CD14-positive monocyte (primary cell): ENCODE measurements around the gene RCOR1. TPM values are rescaled to one million over a fixed set of nuclear protein-coding genes. Genes with fewer than 3 reads are reported as not detected.

Source experiments
- DNase-seq, 3 donors: peaks; one replicate each; pipeline ENCODE4 v3.0.0-alpha.2; 2011 to 2022
- H2AFZ ChIP-seq: 2 replicates; pipeline ENCODE4 v1.6.0; 2012; ENCODE audit warnings: mild to moderate bottlenecking, low read depth, low read length, inconsistent platforms; ENCODE audit not compliant: insufficient read depth, poor library complexity, severe bottlenecking
- H3K27ac ChIP-seq, 2 donors: 1 replicate in 1 of 2; 2 replicates in 1 of 2; pipeline ENCODE4 v1.5.1; 2012 to 2013; ENCODE audit warnings: low read length in 2 of 2, control low read depth in 1 of 2, inconsistent platforms in 1 of 2, low read depth in 1 of 2, mild to moderate bottlenecking in 1 of 2
- H3K27me3 ChIP-seq, 2 donors: one replicate each; pipeline versions ENCODE4 v1.6.0 to v1.6.1; 2011 to 2013; ENCODE audit warnings: low read length in 2 of 2; ENCODE audit not compliant: control insufficient read depth in 2 of 2, insufficient read depth in 2 of 2
- H3K36me3 ChIP-seq, 2 donors: replicated peaks in 1 of 2; 1 replicate in 1 of 2; 2 replicates in 1 of 2; pipeline versions ENCODE4 v1.5.1 to v1.6.1; 2012 to 2013; ENCODE audit warnings: low read length in 2 of 2, control low read depth in 1 of 2, inconsistent platforms in 1 of 2, mild to moderate bottlenecking in 1 of 2; ENCODE audit not compliant: insufficient read depth in 2 of 2, control insufficient read depth in 1 of 2
- H3K4me1 ChIP-seq, 2 donors: 1 replicate in 1 of 2; 2 replicates in 1 of 2; pipeline versions ENCODE4 v1.5.1 to v1.6.1; 2012 to 2013; ENCODE audit warnings: low read length in 2 of 2, control low read depth in 1 of 2, inconsistent platforms in 1 of 2, mild to moderate bottlenecking in 1 of 2, moderate library complexity in 1 of 2; ENCODE audit not compliant: insufficient read depth in 2 of 2, control insufficient read depth in 1 of 2
- H3K4me2 ChIP-seq: replicated peaks from 2 replicates; pipeline ENCODE3; 2012; ENCODE audit warnings: low read length, moderate library complexity, mild to moderate bottlenecking; ENCODE audit not compliant: poor library complexity, severe bottlenecking; ENCODE audit errors: extremely low read depth
- H3K4me3 ChIP-seq, 3 experiments: fragments of 200-600 bp in 1 of 3; sonication (generic) in 1 of 3; replicated peaks in 1 of 3; 1 replicate in 2 of 3; 2 replicates in 1 of 3; pipeline ENCODE4 v1.5.1; 2011 to 2013; ENCODE audit warnings: low read length in 3 of 3, mild to moderate bottlenecking in 3 of 3, control low read depth in 2 of 3, low read depth in 2 of 3, inconsistent platforms in 1 of 3, moderate library complexity in 1 of 3
- H3K79me2 ChIP-seq: 2 replicates; pipeline ENCODE4 v1.6.0; 2012; ENCODE audit warnings: mild to moderate bottlenecking, control low read depth, inconsistent platforms, low read length, moderate library complexity; ENCODE audit not compliant: insufficient read depth
- H3K9ac ChIP-seq: 2 replicates; pipeline ENCODE4 v1.6.0; 2017; ENCODE audit warnings: low read length, mild to moderate bottlenecking; ENCODE audit not compliant: insufficient read depth, poor library complexity, severe bottlenecking
- H3K9me3 ChIP-seq, 2 donors: replicated peaks in 1 of 2; 1 replicate in 1 of 2; 2 replicates in 1 of 2; pipeline versions ENCODE4 v1.5.1 to v1.6.1; 2012 to 2013; ENCODE audit warnings: low read length in 2 of 2, control low read depth in 1 of 2; ENCODE audit not compliant: control insufficient read depth in 1 of 2, insufficient read depth in 1 of 2
- H4K20me1 ChIP-seq: 2 replicates; pipeline ENCODE4 v1.6.0; 2012; ENCODE audit warnings: mild to moderate bottlenecking, low read length, control low read depth, moderate library complexity; ENCODE audit not compliant: insufficient read depth
- H3K27ac Mint-ChIP-seq, 7 donors: one replicate each; pipeline ENCODE4 v1.8.0; 2020; ENCODE audit warnings: mild to moderate bottlenecking in 7 of 7, mixed read lengths in 7 of 7, moderate library complexity in 6 of 7, inconsistent platforms in 2 of 7
- H3K27me3 Mint-ChIP-seq, 3 donors: one replicate each; pipeline ENCODE4 v1.8.0; 2021 to 2022; ENCODE audit warnings: low read depth in 3 of 3, mild to moderate bottlenecking in 3 of 3, mixed read lengths in 3 of 3, moderate library complexity in 3 of 3, inconsistent platforms in 1 of 3
- H3K36me3 Mint-ChIP-seq, 2 donors: one replicate each; pipeline ENCODE4 v1.8.0; 2020; ENCODE audit warnings: mixed read lengths in 2 of 2, inconsistent platforms in 1 of 2, mild to moderate bottlenecking in 1 of 2
- H3K4me1 Mint-ChIP-seq: one replicate; pipeline ENCODE4 v1.8.0; 2020; ENCODE audit warnings: mild to moderate bottlenecking, mixed read lengths
- H3K4me3 Mint-ChIP-seq, 2 donors: one replicate each; pipeline ENCODE4 v1.8.0; 2020; ENCODE audit warnings: mild to moderate bottlenecking in 2 of 2, mixed read lengths in 2 of 2, moderate library complexity in 1 of 2
- H3K9me3 Mint-ChIP-seq, 7 donors: one replicate each; pipeline ENCODE4 v1.8.0; 2020 to 2022; ENCODE audit warnings: mixed read lengths in 7 of 7, mild to moderate bottlenecking in 6 of 7, moderate library complexity in 6 of 7, inconsistent platforms in 2 of 7
- WGBS: methylation state at CpG from one replicate; pipeline ENCODE4 v1.1.5; 2013; ENCODE audit warnings: missing lambda C conversion rate; ENCODE audit not compliant: insufficient coverage; 5-methylcytosine and 5-hydroxymethylcytosine counted together
- intact Hi-C, 2 donors: fragments of 100-400 bp; cut with micrococcal nuclease; formaldehyde crosslinking; loops; one replicate each; pipeline versions ENCODE4 v1.15.0 to v1.15.1; 2023
- polyA plus RNA-seq, 3 donors: library from polyadenylated mRNA; depleted of rRNA in 1 of 3; unstranded in 2 of 3; stranded (reverse) in 1 of 3; fragments of 300-500 nt in 2 of 3; fragments of >200 nt in 1 of 3; fragmentation: Illumina TruSeq in 2 of 3; gene quantifications; 1 replicate in 2 of 3; 2 replicates in 1 of 3; pipeline ENCODE4 v1.2.3, GENCODE V29; 2012 to 2021
- TF ChIP-seq, protein P1 (sequence below): fragments of 200-600 bp; IDR thresholded peaks from one replicate; pipeline ENCODE4 v1.8.0; 2022; ENCODE audit warnings: antibody characterized with exemption, mild to moderate bottlenecking

The RCOR1 gene
- polyA plus RNA-seq, 3 donors: 2.1 to 36.6 (median 2.3) TPM

DNA sequence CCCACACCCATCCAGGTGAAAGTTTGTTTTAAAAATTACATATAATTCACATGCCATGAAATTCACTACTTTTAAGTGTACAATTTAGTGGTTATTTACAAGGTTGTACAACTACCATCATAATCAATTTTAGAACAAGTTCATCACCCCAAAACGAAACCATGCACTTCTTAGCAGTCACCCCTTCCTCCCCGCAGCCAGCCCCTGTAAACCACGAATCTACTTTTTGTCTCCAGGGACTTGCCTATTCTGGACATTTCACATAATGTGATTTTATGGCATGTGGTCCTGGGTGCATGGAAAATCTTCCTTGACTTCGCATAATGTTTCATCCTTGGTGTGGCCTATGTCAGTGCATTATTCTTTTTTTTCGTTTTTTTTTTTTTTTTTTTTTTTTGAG, 165.6 kb downstream of the RCOR1 start:
- no peak overlapping the region for H3K4me3 ChIP-seq
- H3K36me3 Mint-ChIP-seq: no peaks in the 10 kb centered on the region
- H3K79me2 ChIP-seq: no peaks in the 10 kb centered on the region
- H3K27me3 Mint-ChIP-seq: peaks cover 6 to 15% (median 7%) of the 10 kb centered on the region in 3 donors
- H3K4me1 ChIP-seq: no peaks in the 10 kb centered on the region
- peaks cover 0 to 9% (median 5%) of the 10 kb centered on the region in 7 donors for H3K9me3 Mint-ChIP-seq
- TF ChIP-seq, protein P1, sequence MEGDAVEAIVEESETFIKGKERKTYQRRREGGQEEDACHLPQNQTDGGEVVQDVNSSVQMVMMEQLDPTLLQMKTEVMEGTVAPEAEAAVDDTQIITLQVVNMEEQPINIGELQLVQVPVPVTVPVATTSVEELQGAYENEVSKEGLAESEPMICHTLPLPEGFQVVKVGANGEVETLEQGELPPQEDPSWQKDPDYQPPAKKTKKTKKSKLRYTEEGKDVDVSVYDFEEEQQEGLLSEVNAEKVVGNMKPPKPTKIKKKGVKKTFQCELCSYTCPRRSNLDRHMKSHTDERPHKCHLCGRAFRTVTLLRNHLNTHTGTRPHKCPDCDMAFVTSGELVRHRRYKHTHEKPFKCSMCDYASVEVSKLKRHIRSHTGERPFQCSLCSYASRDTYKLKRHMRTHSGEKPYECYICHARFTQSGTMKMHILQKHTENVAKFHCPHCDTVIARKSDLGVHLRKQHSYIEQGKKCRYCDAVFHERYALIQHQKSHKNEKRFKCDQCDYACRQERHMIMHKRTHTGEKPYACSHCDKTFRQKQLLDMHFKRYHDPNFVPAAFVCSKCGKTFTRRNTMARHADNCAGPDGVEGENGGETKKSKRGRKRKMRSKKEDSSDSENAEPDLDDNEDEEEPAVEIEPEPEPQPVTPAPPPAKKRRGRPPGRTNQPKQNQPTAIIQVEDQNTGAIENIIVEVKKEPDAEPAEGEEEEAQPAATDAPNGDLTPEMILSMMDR: no peak
- peaks cover 11% of the 10 kb centered on the region for H3K4me1 Mint-ChIP-seq
- H3K9ac ChIP-seq: no peak overlapping the region
- no peaks in the 10 kb centered on the region for H3K27me3 ChIP-seq
- peaks cover 0 to 3% of the 10 kb centered on the region in 2 donors for H3K9me3 ChIP-seq
- no peak overlapping the region for H2AFZ ChIP-seq
- intact Hi-C loops: no loop called here
- no CpG with 5 or more reads among the region's 5 CpGs for WGBS
- H3K27ac ChIP-seq: no peak overlapping the region
- H3K36me3 ChIP-seq: no peaks in the 10 kb centered on the region
- no peak overlapping the region for H3K4me2 ChIP-seq
- no peak for DNase-seq
- no peaks in the 10 kb centered on the region for H4K20me1 ChIP-seq
- H3K4me3 Mint-ChIP-seq: no peak overlapping the region
- H3K27ac Mint-ChIP-seq: no peak overlapping the region

DNA sequence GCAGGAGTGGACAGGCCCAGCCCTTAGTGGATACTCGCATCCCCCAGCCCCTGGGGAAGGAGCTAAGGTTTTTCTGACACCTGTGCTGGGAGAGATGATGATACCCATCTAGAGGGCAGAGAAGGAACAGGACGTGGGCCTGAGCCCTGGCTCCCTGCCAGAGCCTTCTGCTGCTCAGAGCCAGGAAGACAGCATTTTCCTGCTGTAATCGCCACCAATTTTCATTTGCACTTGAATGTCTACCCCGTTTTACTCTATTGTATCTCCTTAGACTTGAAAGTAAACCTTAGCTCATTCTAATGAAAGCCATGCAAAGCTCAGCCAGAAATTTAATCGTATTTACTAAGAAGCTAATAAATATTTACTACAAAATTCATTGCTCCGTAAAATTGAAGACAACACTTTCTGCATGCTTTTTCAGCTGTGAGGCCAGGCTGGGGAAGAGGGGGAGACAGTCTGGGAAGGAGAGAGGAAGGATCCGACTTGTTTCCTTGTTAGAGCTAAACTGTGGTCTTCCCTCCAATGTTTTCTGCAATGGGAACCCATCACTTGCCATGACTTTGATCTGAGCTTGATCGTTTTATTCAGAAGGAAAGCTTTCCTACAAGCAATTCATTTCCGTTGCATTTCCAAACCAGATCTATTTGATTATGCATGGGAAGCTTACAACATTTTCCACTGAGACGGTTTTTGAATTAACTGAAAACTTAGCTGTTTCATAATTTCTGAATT, 167.2 kb downstream of the RCOR1 start:
- Mint-ChIP-seq H3K4me3 (no peak overlapping the region), H3K4me1 (peaks cover 11% of the 10 kb centered on the region), H3K27me3 (peaks cover 7 to 18% (median 7%) of the 10 kb centered on the region in 3 donors), H3K36me3 (no peaks in the 10 kb centered on the region), H3K27ac (no peak overlapping the region), H3K9me3 (peaks cover 0 to 9% (median 5%) of the 10 kb centered on the region in 7 donors)
- H3K79me2 ChIP-seq: no peaks in the 10 kb centered on the region
- no peaks in the 10 kb centered on the region for H3K36me3 ChIP-seq
- H4K20me1 ChIP-seq: no peaks in the 10 kb centered on the region
- no peaks in the 10 kb centered on the region for H3K27me3 ChIP-seq
- no peak for DNase-seq
- TF ChIP-seq, protein P1: no peak
- no peak overlapping the region for H3K27ac ChIP-seq
- H2AFZ ChIP-seq: no peak overlapping the region
- peaks cover 0 to 3% of the 10 kb centered on the region in 2 donors for H3K9me3 ChIP-seq
- no peak overlapping the region for H3K9ac ChIP-seq
- intact Hi-C loops: no loop called here
- H3K4me1 ChIP-seq: no peaks in the 10 kb centered on the region
- WGBS: 60% methylated on average over 6 of the region's 10 CpGs
- no peak overlapping the region for H3K4me2 ChIP-seq
- H3K4me3 ChIP-seq: no peak overlapping the region
